Ishikawa (cell line): ENCODE measurements around the gene APOM.

Experiments used
- CEBPB ChIP-seq: IDR thresholded peaks from 2 replicates; pipeline ENCODE4 v1.6.1; 2012
- CREB1 ChIP-seq: IDR thresholded peaks from 2 replicates; pipeline ENCODE4 v1.6.1; 2012; ENCODE audit warnings: low read depth
- EGR1 ChIP-seq: IDR thresholded peaks from 2 replicates; pipeline ENCODE4 v1.6.1; 2012
- EP300 ChIP-seq: IDR thresholded peaks from 2 replicates; pipeline ENCODE4 v1.6.1; 2012; ENCODE audit warnings: borderline replicate concordance
- FOXM1 ChIP-seq: IDR thresholded peaks from 2 replicates; pipeline ENCODE4 v1.6.1; 2012; ENCODE audit warnings: low read depth, borderline replicate concordance
- MAX ChIP-seq: IDR thresholded peaks from 2 replicates; pipeline ENCODE4 v1.6.1; 2012
- NFIC ChIP-seq: IDR thresholded peaks from 2 replicates; pipeline ENCODE4 v1.6.1; 2012
- RAD21 ChIP-seq: IDR thresholded peaks from 2 replicates; pipeline ENCODE4 v1.6.1; 2012; ENCODE audit warnings: low read depth
- REST ChIP-seq: IDR thresholded peaks from 2 replicates; pipeline ENCODE4 v1.6.1; 2012; ENCODE audit warnings: low read depth, mild to moderate bottlenecking
- TAF1 ChIP-seq: IDR thresholded peaks from 2 replicates; pipeline ENCODE4 v1.6.1; 2012; ENCODE audit warnings: low read depth, mild to moderate bottlenecking
- TCF12 ChIP-seq: IDR thresholded peaks from 2 replicates; pipeline ENCODE4 v1.6.1; 2012; ENCODE audit warnings: low read depth
- TEAD4 ChIP-seq: IDR thresholded peaks from 2 replicates; pipeline ENCODE4 v1.6.1; 2012
- USF1 ChIP-seq: IDR thresholded peaks from 2 replicates; pipeline ENCODE4 v1.6.1; 2012
- YY1 ChIP-seq: IDR thresholded peaks from 2 replicates; pipeline ENCODE4 v1.6.1; 2012; ENCODE audit warnings: low read depth
- ZBTB7A ChIP-seq: IDR thresholded peaks from 2 replicates; pipeline ENCODE4 v1.6.1; 2012; ENCODE audit warnings: low read depth

Gene APOM

GRCh38 chr6:31702819-31703716 is 47.4 kb downstream of the APOM start, which contains the start of gene ABHD16A:
Gene ABHD16A, minus strand, starts transcription at chr6:31703324. Its CDS starts 43 bp downstream, at chr6:31703281.
- TF ChIP-seq REST: no peak
- peak; percentile 57 for TF ChIP-seq YY1
- TF ChIP-seq ZBTB7A: peak; percentile 34; the same call in 1 of the 2 replicates
- peak; percentile 1; the same call in 1 of the 2 replicates for TF ChIP-seq RAD21
- TF ChIP-seq TAF1: peak; percentile 65
- TF ChIP-seq NFIC: no peak
- no peak; the same call in 1 of the 2 replicates for TF ChIP-seq EP300
- TF ChIP-seq EGR1: no peak
- peak; percentile 99 for TF ChIP-seq CEBPB
- TF ChIP-seq FOXM1: no peak
- no peak for TF ChIP-seq USF1
- TF ChIP-seq TEAD4: peak; percentile 33; the same call in 1 of the 2 replicates
- no peak for TF ChIP-seq TCF12
- peak; percentile 43; the same call in 1 of the 2 replicates for TF ChIP-seq MAX
- TF ChIP-seq CREB1: peak; percentile 85

GRCh38 chr6:31705931-31706330 is 50.2 kb downstream of the APOM start:
- TF ChIP-seq REST: no peak
- no peak for TF ChIP-seq EP300
- TF ChIP-seq MAX: no peak
- no peak for TF ChIP-seq TAF1
- TF ChIP-seq USF1: no peak
- TF ChIP-seq YY1: no peak
- TF ChIP-seq NFIC: no peak
- TF ChIP-seq TEAD4: no peak
- TF ChIP-seq ZBTB7A: no peak
- TF ChIP-seq CREB1: no peak
- no peak for TF ChIP-seq RAD21
- TF ChIP-seq FOXM1: no peak

GRCh38 chr6:31706599-31706998 is 50.9 kb downstream of the APOM start, which contains the start of gene LY6G6F:
Gene LY6G6F, plus strand, starts transcription at chr6:31706866. Its CDS starts 41 bp downstream, at chr6:31706907.
- TF ChIP-seq REST (no peak), TAF1 (no peak), TEAD4 (no peak), NFIC (no peak), FOXM1 (no peak), CEBPB (no peak), EP300 (no peak), CREB1 (no peak), EGR1 (no peak), YY1 (no peak), RAD21 (no peak), TCF12 (no peak)

GRCh38 chr6:31707701-31708100 is 52.0 kb downstream of the APOM start:
- no peak for TF ChIP-seq EP300
- TF ChIP-seq TCF12: no peak
- TF ChIP-seq CREB1: no peak
- no peak for TF ChIP-seq USF1
- no peak for TF ChIP-seq NFIC
- TF ChIP-seq RAD21: no peak
